IPS DF 6.9 (cell line): ENCODE data around the gene VPS9D1.

Source experiments
- DNase-seq: peaks from one replicate; pipeline ENCODE4 v3.0.0-alpha.2; 2013; ENCODE audit warnings: low read depth, low spot score
- H3K27ac ChIP-seq: one replicate; pipeline ENCODE4 v1.5.1; 2013; ENCODE audit warnings: low read length, control low read depth
- H3K27me3 ChIP-seq: 2 replicates; pipeline ENCODE4 v1.6.1; 2013; ENCODE audit warnings: mild to moderate bottlenecking, low read length; ENCODE audit not compliant: control insufficient read depth, insufficient read depth
- H3K36me3 ChIP-seq: 2 replicates; pipeline ENCODE4 v1.6.1; 2013; ENCODE audit warnings: low read length; ENCODE audit not compliant: control insufficient read depth, insufficient read depth
- H3K4me1 ChIP-seq: 2 replicates; pipeline ENCODE4 v1.6.1; 2013; ENCODE audit warnings: low read length; ENCODE audit not compliant: control insufficient read depth, insufficient read depth
- H3K4me3 ChIP-seq: 2 replicates; pipeline ENCODE4 v1.5.1; 2013; ENCODE audit warnings: mild to moderate bottlenecking, low read length
- H3K9me3 ChIP-seq: 2 replicates; pipeline ENCODE4 v1.6.1; 2013; ENCODE audit warnings: low read length, inconsistent platforms; ENCODE audit not compliant: control insufficient read depth, insufficient read depth
- WGBS: extraction: QIAGEN DNeasy Blood & Tissue Kit; methylation state at CpG from one replicate; pipeline ENCODE4 v1.1.7; 2013; ENCODE audit warnings: mixed read lengths, missing lambda C conversion rate; ENCODE audit not compliant: insufficient read length, insufficient coverage; 5-methylcytosine and 5-hydroxymethylcytosine counted together

The VPS9D1 gene

DNA sequence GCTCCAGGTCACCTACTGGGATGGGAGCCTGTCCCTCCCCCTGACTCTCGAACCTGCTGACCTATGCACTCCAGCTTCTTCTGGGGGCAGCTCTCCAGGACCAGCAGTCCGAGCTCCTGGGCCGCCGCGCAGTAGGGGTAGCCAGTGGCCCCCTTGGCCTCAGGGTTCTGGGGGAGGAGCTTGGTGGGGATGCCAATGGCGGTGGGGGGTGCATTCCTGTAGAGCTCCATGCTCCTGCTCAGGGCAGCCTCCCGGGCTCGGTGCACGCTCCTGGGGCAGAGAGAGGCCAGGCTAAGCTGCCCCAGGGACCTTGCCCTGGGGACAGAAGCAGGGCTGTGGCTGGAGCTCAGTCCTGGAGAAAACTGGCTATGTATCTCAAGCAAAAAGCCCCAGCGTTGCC, 11.5 kb downstream of the VPS9D1 start:
- no peak overlapping the region for H3K27ac ChIP-seq
- no CpG with 5 or more reads among the region's 10 CpGs for WGBS
- H3K4me1 ChIP-seq: peaks cover 13% of the 10 kb centered on the region
- no peaks in the 10 kb centered on the region; the same call in 1 of the 2 replicates for H3K36me3 ChIP-seq
- DNase-seq: no peak
- H3K27me3 ChIP-seq: no peaks in the 10 kb centered on the region
- no peak overlapping the region for H3K4me3 ChIP-seq
- H3K9me3 ChIP-seq: no peaks in the 10 kb centered on the region

DNA sequence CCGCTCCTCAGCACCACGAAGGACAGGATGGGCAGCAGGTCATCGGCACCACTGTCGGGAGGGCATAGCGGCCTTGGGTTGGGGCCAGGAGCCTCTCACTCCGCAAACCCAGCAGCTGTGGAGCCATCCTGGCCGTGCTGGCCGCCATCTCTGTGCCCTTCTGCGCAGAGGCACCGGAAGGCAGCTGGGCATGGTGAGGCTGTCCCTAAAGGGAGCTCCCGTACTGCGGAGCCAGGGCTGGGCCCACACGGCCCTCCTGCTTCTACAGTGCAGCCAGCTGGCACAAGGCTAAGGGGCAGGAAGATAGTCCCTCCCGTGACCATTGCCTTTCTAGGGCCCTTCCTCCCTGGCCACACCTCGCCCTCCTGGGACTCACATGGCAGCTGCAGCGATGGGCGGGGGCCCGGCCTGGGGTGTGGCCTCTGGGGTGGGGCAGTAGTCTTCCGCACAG, 12.2 kb downstream of the VPS9D1 start:
- DNase-seq: no peak
- Histone ChIP-seq H3K27ac (no peak overlapping the region), H3K4me3 (no peak overlapping the region), H3K27me3 (no peaks in the 10 kb centered on the region), H3K36me3 (no peaks in the 10 kb centered on the region; the same call in 1 of the 2 replicates), H3K9me3 (no peaks in the 10 kb centered on the region), H3K4me1 (peaks cover 13% of the 10 kb centered on the region)
- no CpG with 5 or more reads among the region's 19 CpGs for WGBS

GRCh38 chr16:89707695-89708094, 13.0 kb downstream of the VPS9D1 start:
- DNase-seq: no peak
- Histone ChIP-seq H3K36me3 (no peaks in the 10 kb centered on the region; the same call in 1 of the 2 replicates), H3K4me1 (peaks cover 13% of the 10 kb centered on the region), H3K27ac (no peak overlapping the region), H3K4me3 (no peak overlapping the region), H3K9me3 (no peaks in the 10 kb centered on the region), H3K27me3 (no peaks in the 10 kb centered on the region)
- no CpG with 5 or more reads among the region's 9 CpGs for WGBS

DNA sequence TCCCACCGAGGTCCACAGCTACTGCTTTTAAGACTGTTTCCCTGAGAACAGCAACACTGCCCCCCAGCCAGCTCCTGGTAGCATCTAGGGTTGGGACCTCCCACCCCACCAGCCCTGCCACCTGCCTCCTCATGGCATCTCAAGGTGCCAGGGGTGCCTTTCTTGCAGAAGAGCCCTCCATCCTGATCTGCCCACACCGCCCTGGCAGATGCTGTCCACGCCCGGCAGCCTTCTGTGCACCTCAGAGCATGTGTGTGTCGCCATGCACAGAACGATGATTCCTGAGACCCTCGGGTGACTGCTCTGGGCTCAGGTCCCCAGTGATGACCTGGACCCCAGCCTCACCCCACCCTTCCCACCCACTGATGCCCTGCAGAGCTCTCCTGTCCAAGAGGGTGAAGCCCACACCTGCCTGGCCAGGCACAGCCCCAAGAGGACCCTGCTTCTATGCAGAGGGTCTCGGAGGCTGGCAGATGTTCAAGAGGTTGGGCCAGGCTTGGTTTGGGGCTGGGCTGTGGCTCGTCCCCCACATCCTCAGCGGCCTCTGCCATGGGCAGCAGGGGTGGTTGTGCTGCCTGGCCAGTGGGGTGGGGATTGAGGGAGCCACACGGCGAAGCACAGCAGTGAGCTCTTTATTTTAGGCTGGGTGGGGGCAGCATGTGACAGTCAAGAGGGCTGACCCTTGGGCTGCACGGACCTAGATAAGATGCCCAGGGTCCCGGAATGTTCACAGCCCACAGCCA, 14.0 kb downstream of the VPS9D1 start:
- Histone ChIP-seq H3K27me3 (no peaks in the 10 kb centered on the region), H3K4me1 (peaks cover 13% of the 10 kb centered on the region), H3K27ac (no peak overlapping the region), H3K9me3 (no peaks in the 10 kb centered on the region), H3K36me3 (no peaks in the 10 kb centered on the region; the same call in 1 of the 2 replicates), H3K4me3 (no peak overlapping the region)
- no peak for DNase-seq
- WGBS: no CpG with 5 or more reads among the region's 14 CpGs

GRCh38 chr16:89705006-89705405, 15.7 kb downstream of the VPS9D1 start:
- no peaks in the 10 kb centered on the region for H3K9me3 ChIP-seq
- H3K4me1 ChIP-seq: peaks cover 17% of the 10 kb centered on the region
- no peaks in the 10 kb centered on the region for H3K27me3 ChIP-seq
- WGBS: no CpG with 5 or more reads among the region's 15 CpGs
- no peaks in the 10 kb centered on the region for H3K36me3 ChIP-seq
- no peak for DNase-seq
- H3K27ac ChIP-seq: no peak overlapping the region
- no peak overlapping the region for H3K4me3 ChIP-seq

- Histone ChIP-seq H3K27ac (no peak overlapping the region), H3K36me3 (no peaks in the 10 kb centered on the region), H3K9me3 (no peaks in the 10 kb centered on the region), H3K4me3 (no peak overlapping the region), H3K27me3 (no peaks in the 10 kb centered on the region), H3K4me1 (peaks cover 13% of the 10 kb centered on the region)
- WGBS: no CpG with 5 or more reads among the region's 13 CpGs
- no peak for DNase-seq
Observed at GRCh38 chr16:89704281-89704680, 16.4 kb downstream of the VPS9D1 start.

DNA sequence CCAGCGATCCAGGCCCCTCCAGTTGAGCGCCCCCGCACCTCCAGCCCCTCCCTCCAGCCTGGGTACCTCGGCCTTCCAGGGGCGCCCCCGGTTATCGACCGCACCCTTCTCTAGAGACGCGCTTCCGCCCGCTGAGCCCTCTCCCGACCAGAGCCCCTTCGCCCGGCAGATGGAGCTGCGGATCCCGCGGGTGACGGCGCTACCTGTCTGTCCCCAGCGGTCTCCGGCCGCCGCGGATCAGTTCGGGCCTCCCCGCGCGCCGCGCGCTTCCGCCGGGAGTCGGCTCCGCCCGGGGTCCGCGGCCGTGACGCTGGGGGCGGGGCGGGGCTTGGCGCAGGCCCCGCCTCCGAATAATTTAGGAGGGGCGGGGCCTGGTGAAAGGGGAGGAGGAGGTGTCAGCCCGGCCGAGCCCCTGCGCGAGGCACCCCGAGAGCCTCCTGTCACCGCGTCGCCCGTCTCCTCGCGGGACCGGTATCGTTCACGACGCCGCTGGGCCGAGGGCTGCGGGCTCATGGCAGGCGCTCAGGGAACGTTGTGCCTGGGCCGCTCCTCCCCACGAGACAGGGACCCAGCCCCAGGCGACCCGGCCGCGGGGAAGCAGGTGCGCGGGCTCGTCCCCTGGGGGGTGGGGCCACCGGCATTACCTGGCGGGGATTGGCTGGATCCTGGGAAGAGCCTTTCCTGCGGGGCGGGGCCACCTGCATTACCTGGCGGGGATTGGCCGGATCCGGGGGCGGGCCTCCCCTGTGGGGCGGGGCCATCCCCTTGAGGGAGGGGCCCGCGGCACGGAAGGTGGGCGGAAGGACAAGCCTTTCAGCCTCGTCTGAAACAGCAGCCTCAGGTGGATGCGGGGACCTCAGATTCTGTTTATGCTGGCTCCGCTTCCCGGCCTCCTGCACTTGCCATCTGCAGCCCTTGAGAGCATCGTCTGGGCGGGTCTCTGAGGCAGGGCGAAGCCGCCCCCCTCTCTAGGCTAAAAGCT, 19.0 kb downstream of the VPS9D1 start, which contains the start of gene SPATA2L:
SPATA2L (minus strand) TSS at position 281 of the 982 bp plus-strand sequence. CDS start 473 bp downstream, outside the sequence.
- DNase-seq: no peak
- Histone ChIP-seq H3K9me3 (no peaks in the 10 kb centered on the region), H3K4me3 (peak within 1 kb of the TSS; percentile 82; the same call in 1 of the 2 replicates), H3K36me3 (peaks cover 9% of the 10 kb centered on the region; the same call in 1 of the 2 replicates), H3K27ac (no peak within 1 kb of the TSS), H3K27me3 (no peaks in the 10 kb centered on the region), H3K4me1 (peaks cover 7% of the 10 kb centered on the region; the same call in 1 of the 2 replicates)
- WGBS: no CpG with 5 or more reads among the region's 97 CpGs

DNA sequence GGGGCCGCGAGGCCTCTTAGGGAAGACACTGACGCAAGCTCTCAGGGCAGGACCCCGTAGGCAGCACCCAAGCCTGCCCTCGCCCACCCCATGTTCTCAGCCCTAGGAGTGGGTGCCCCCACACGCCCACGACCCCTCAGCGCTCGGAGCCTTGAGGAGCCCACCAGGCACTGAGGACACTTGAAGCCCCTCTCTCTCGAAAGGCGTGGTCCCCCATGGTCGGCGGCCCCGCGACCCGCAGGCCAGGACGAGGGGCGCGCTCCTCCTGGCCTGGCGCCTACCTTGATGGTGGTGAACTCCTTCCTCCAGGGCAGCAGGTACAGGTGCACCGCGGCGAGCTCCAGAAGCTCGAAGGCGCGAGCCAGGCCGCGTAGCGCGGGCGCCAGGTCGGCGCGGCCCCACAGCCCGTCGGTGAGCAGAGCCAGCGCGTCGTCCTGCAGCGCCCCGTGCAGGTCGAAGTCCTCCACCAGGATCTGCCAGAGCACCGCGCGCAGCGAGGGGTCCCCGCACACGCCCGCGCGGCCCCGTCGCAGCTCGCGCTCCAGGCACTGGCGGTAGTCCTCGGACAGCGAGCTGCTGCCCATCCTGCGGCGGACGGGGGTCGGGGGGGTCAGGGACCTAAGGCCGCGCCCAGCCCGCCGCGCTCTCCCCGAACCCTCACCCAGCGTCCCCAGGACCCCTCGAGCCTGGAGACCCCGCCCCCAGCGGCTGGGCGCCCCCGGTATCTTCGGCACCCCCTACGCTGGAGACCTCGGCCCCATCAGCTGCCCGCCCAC, 19.9 kb downstream of the VPS9D1 start:
- peak overlapping the region; percentile 82; the same call in 1 of the 2 replicates for H3K4me3 ChIP-seq
- no peaks in the 10 kb centered on the region for H3K9me3 ChIP-seq
- H3K36me3 ChIP-seq: peaks cover 14% of the 10 kb centered on the region; the same call in 1 of the 2 replicates
- 0 out of 2 replicates have a peak, but pooled peaks cover 4% of the 10 kb centered on the region for H3K4me1 ChIP-seq
- no peaks in the 10 kb centered on the region for H3K27me3 ChIP-seq
- no peak overlapping the region for H3K27ac ChIP-seq
- no peak for DNase-seq
- no CpG with 5 or more reads among the region's 78 CpGs for WGBS

GRCh38 chr16:89700100-89700648, 20.5 kb downstream of the VPS9D1 start:
- DNase-seq: peak; percentile 99
- H3K36me3 ChIP-seq: peaks cover 17% of the 10 kb centered on the region; the same call in 1 of the 2 replicates
- no CpG with 5 or more reads among the region's 30 CpGs for WGBS
- no peaks in the 10 kb centered on the region for H3K9me3 ChIP-seq
- 0 out of 2 replicates have a peak, but pooled peaks cover 4% of the 10 kb centered on the region for H3K4me1 ChIP-seq
- no peaks in the 10 kb centered on the region for H3K27me3 ChIP-seq
- H3K27ac ChIP-seq: no peak overlapping the region
- H3K4me3 ChIP-seq: peak overlapping the region; percentile 82; the same call in 1 of the 2 replicates
